Dermis microvascular lymphatic vessel endothelial cell (primary cell): ENCODE measurements around the gene PRPF38B. TPM values are rescaled to one million over a fixed set of nuclear protein-coding genes. Genes with fewer than 3 reads are reported as not detected.

Experiments used
- total RNA-seq: library from RNA; depleted of rRNA; stranded (reverse); fragments of >200 nt; gene quantifications from 2 replicates; pipeline ENCODE4 v1.2.1, GENCODE V29; 2014

Gene PRPF38B
- total RNA-seq, 1 donor from 2014 or later, result 8.9 TPM

Other genes starting within 250 kb of the PRPF38B start
- not detected in 2 replicates for gene NBPF6, start 242.0 kb upstream of the PRPF38B start, total RNA-seq
- 1.9 and 3.2 TPM in 2 replicates for gene EEIG2, start 132.2 kb upstream of the PRPF38B start, total RNA-seq
- gene HENMT1, start 31.2 kb upstream of the PRPF38B start, total RNA-seq, result 0.90 and 2.4 TPM in 2 replicates
- gene FNDC7, start 20.6 kb downstream of the PRPF38B start, total RNA-seq, result under 0.01 TPM in 1 of 2 replicates, not detected in the other
- gene STXBP3, start 54.4 kb downstream of the PRPF38B start, total RNA-seq, result 39.3 and 40.1 TPM in 2 replicates
- gene AKNAD1, start 164.8 kb downstream of the PRPF38B start, total RNA-seq, result under 0.01 and 0.13 TPM in 2 replicates
- gene GPSM2, start 184.7 kb downstream of the PRPF38B start, total RNA-seq, result 8.0 and 12.3 TPM in 2 replicates